D721Med (cell line): Measurements from ENCODE around the gene GAP43.

Experiments used
- DNase-seq: peaks from one replicate; pipeline ENCODE4 v3.0.0; 2011; ENCODE audit warnings: low spot score; ENCODE audit not compliant: insufficient read length
- FAIRE-seq: peaks from 2 replicates; lab custom pipeline; 2011; peaks lifted over from hg19 to GRCh38; lab: Jason Lieb, UNC
- TF ChIP-seq, protein P1 (sequence below): IDR thresholded peaks from 2 replicates; pipeline ENCODE4 v1.5.1; 2012; ENCODE audit warnings: mild to moderate bottlenecking, control low read depth; ENCODE audit not compliant: insufficient read depth; ENCODE audit errors: missing control alignments

The GAP43 gene

GRCh38 chr3:115652738-115653137 is 29.4 kb downstream of the GAP43 start:
- FAIRE-seq (no peak), DNase-seq (no peak)
- TF ChIP-seq, protein P1, sequence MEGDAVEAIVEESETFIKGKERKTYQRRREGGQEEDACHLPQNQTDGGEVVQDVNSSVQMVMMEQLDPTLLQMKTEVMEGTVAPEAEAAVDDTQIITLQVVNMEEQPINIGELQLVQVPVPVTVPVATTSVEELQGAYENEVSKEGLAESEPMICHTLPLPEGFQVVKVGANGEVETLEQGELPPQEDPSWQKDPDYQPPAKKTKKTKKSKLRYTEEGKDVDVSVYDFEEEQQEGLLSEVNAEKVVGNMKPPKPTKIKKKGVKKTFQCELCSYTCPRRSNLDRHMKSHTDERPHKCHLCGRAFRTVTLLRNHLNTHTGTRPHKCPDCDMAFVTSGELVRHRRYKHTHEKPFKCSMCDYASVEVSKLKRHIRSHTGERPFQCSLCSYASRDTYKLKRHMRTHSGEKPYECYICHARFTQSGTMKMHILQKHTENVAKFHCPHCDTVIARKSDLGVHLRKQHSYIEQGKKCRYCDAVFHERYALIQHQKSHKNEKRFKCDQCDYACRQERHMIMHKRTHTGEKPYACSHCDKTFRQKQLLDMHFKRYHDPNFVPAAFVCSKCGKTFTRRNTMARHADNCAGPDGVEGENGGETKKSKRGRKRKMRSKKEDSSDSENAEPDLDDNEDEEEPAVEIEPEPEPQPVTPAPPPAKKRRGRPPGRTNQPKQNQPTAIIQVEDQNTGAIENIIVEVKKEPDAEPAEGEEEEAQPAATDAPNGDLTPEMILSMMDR = no peak

DNA sequence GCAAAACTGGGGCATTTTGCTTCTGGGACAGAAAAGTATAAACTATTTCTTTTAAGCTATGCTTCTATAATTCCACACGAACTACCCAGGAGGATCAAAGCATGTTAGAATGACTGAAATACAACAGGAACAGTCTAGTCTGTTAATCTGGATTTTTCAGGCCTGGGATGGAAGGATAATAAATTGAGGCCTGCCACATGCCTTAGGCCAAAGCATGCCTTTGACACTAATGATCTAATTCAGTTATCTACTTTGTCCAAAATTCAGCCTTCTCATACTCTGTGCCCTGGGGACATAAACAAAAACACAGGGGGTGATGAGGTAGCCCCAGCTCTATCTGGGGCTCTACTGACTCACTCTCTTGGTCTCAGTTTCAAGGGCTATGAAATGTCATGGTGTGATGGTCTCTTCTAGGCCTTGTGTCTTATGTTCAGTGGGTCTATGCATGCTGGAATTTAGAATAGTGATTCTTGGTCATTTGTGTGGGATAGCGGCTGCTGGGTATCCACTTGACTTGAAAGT is 32.5 kb downstream of the GAP43 start:
- no peak for FAIRE-seq

DNA sequence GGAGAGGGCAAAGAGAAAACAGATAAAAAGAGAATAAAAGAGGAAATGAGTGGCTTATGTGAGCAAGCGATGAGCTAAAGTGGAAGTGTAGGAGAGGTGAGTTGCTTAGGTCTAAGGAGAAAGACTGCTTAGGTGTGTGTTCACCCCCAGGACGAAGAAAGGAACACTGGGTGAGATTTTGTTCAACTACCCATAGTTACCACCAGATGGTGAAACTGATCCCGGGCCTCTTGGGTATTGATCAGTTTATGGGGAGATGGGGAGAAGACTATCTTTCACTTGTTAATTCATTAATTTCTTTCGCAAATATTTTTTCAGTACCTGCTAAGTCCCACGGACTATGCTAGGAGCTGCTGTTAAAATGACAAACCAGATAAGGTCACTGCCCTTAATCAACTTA is 33.9 kb downstream of the GAP43 start:
- no peak for DNase-seq
- no peak for FAIRE-seq

More for the DNA sequence above, 32.5 kb downstream of the GAP43 start:
- TF ChIP-seq, protein P1 = no peak
- no peak for DNase-seq

DNA sequence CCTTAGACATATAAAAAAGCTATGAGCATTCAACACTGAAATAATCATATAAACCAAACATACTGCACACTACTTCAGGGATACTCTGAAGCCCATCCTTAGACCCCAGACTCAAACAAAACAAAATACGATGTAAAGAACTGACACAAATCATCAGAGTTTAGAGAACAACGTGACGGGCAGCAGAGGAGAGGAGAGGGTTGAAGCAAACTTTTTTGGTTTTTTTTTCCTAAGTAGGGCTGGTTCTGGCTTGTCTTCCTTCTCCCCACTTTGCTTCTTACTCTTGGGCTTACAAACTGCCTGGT is 34.7 kb downstream of the GAP43 start:
- FAIRE-seq (no peak), DNase-seq (no peak)
- TF ChIP-seq, protein P1 = no peak

More for the DNA sequence above, 33.9 kb downstream of the GAP43 start:
- TF ChIP-seq, protein P1 = no peak

- no peak for FAIRE-seq
- TF ChIP-seq, protein P1 = no peak
- DNase-seq = no peak
Observed at GRCh38 chr3:115658337-115659181, 35.2 kb downstream of the GAP43 start.

DNA sequence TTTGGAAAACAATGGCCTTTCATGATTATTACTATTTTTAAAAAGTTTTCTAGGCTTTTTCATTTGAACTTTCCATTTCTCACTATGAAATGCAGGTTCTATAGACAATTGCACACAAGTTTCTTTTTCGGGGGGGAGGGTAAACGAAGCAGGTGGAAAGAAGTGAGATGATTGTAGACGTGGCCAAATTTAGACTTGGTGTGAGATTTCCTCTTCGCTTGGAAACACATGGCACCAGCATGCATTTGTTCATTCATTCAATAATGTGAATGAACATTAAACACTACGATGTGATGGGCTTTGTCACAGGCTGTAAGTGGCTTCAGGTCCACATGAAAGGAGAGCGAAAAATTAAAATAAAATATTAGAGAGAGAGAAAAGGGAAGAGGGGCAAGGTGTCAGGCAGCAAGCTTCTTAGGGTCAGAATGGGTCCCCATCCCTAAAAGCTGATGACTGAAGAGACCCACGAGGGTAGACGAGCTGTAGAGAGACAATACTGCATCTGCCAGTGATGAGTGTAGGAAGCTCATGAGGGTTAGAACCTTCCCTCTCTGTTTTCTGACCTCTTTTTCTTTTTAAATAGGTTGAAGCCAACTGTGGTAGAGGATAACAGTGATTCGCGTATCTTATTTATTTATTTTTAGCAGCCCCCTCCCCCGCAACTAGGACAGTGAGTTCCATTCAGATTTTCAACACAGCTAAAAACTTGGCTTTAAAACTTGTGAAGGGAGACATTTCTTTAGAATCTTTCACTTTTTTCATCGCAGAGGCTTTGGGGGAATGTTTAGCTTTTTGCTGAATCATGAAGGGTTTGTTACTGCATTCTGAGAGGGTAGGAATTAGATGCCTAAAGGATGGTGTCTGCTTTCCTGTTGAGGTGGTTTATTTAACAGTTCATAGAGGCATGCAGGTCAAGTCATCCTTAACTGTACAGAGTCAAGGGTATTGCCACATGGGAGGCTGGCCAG is 36.2 kb downstream of the GAP43 start:
- FAIRE-seq (no peak), DNase-seq (no peak)
- TF ChIP-seq, protein P1 = no peak
